PC-3 (cell line): ENCODE measurements around the gene GLCE. TPM values are rescaled to one million over a fixed set of nuclear protein-coding genes. Genes with fewer than 3 reads are reported as not detected.
"Not testable (repeated sequence)": the region's sequence is repeated elsewhere in the genome, so short reads cannot be mapped to it uniquely, and the experiment has no call there.

ENCODE experiments used
- ATAC-seq: fragments of 200-7000 bp; cut with Tn5 transposase; 2 replicates; pipeline ENCODE4 v1.9.1; 2020; ENCODE audit warnings: mild to moderate bottlenecking, moderate library complexity
- BruUV-seq: library from RNA; stranded (reverse); fragments of 400-500 nt; replicated peaks from 2 replicates; lab custom pipeline; 2021; lab: Mats Ljungman, UMichigan
- CTCF ChIA-PET: fragments of 300-600 bp; sonication (Branson Sonifier 250); formaldehyde crosslinking; loops from one replicate; lab custom pipeline; 2022; ENCODE audit warnings: antibody characterized with exemption; lab: Charles Lee
- POLR2A ChIA-PET: fragments of 300-600 bp; sonication (Branson Sonifier 250); formaldehyde crosslinking; loops from one replicate; lab custom pipeline; 2022; ENCODE audit warnings: antibody characterized with exemption; ENCODE audit not compliant: unreplicated experiment; lab: Charles Lee
- DNase-seq: peaks from one replicate; pipeline ENCODE4 v3.0.0-alpha.2; 2015
- H2AFZ ChIP-seq: fragments of 300-600 bp; sonication (generic); 2 replicates; pipeline ENCODE4 v1.6.0; 2016; ENCODE audit warnings: antibody characterized with exemption, low read length
- H3F3A ChIP-seq: fragments of 300-600 bp; sonication (generic); one replicate; pipeline ENCODE4 v1.6.0; 2017; ENCODE audit warnings: antibody characterized with exemption, low read length, control low read depth, mild to moderate bottlenecking; ENCODE audit not compliant: unreplicated experiment
- H3K27ac ChIP-seq: fragments of 300-600 bp; sonication (generic); 2 replicates; pipeline ENCODE4 v1.5.1; 2016; ENCODE audit warnings: mild to moderate bottlenecking, low read length
- H3K27me3 ChIP-seq: fragments of 300-600 bp; sonication (generic); 2 replicates; pipeline ENCODE4 v1.6.1; 2016; ENCODE audit warnings: low read length, mixed read lengths
- H3K36me3 ChIP-seq: fragments of 300-600 bp; sonication (generic); 2 replicates; pipeline ENCODE4 v1.6.1; 2016; ENCODE audit warnings: low read depth, mixed run types, low read length, mixed read lengths
- H3K4me1 ChIP-seq: fragments of 300-600 bp; sonication (generic); 2 replicates; pipeline ENCODE4 v1.5.1; 2016; ENCODE audit warnings: low read length; ENCODE audit not compliant: insufficient read depth
- H3K4me2 ChIP-seq: fragments of 300-600 bp; sonication (generic); 2 replicates; pipeline ENCODE4 v1.6.0; 2016; ENCODE audit warnings: low read length
- H3K4me3 ChIP-seq: fragments of 300-600 bp; sonication (generic); 2 replicates; pipeline ENCODE4 v1.5.1; 2016; ENCODE audit warnings: mild to moderate bottlenecking, low read length, mixed read lengths
- H3K79me2 ChIP-seq: fragments of 300-600 bp; sonication (generic); 2 replicates; pipeline ENCODE4 v1.6.1; 2017; ENCODE audit warnings: low read length, mixed read lengths
- H3K9ac ChIP-seq: fragments of 300-600 bp; sonication (generic); 2 replicates; pipeline ENCODE4 v1.6.0; 2016; ENCODE audit warnings: mild to moderate bottlenecking, low read length
- H3K9me2 ChIP-seq: fragments of 300-600 bp; sonication (generic); replicated peaks from 2 replicates; pipeline ENCODE4 v1.6.1; 2016; ENCODE audit warnings: mixed run types, low read length, mixed read lengths
- H3K9me3 ChIP-seq: fragments of 300-600 bp; sonication (generic); 2 replicates; pipeline ENCODE4 v1.6.1; 2016; ENCODE audit warnings: low read length, mixed read lengths
- H4K20me1 ChIP-seq: fragments of 300-600 bp; sonication (generic); 2 replicates; pipeline ENCODE4 v1.6.1; 2016; ENCODE audit warnings: low read length, mixed read lengths
- CTCF ChIP-seq: fragments of 300-600 bp; sonication (generic); conservative IDR thresholded peaks from 2 replicates; pipeline ENCODE4 v1.5.1; 2017; ENCODE audit warnings: antibody characterized with exemption, low read depth, mild to moderate bottlenecking, low read length
- EZH2 ChIP-seq: fragments of 300-600 bp; sonication (generic); IDR thresholded peaks from one replicate; pipeline ENCODE4 v1.6.1; 2017; ENCODE audit warnings: antibody characterized with exemption, mild to moderate bottlenecking, low read length; ENCODE audit not compliant: unreplicated experiment
- EZH2phosphoT487 ChIP-seq: fragments of 300-600 bp; sonication (generic); IDR thresholded peaks from 2 replicates; pipeline ENCODE4 v1.6.1; 2018; ENCODE audit warnings: mild to moderate bottlenecking, antibody characterized with exemption, low read length, borderline replicate concordance
- intact Hi-C: fragments of 100-400 bp; cut with micrococcal nuclease; formaldehyde crosslinking; loops from 2 replicates; pipeline ENCODE4 v1.9.0; 2023
- total RNA-seq: library from RNA; depleted of rRNA; stranded (reverse); fragments of >200 nt; gene quantifications from 2 replicates; pipeline ENCODE4 v1.2.3, GENCODE V29; 2014

The GLCE gene
- total RNA-seq, 1 experiment from 2014 or later, result 15.4 TPM

- no TSS peak for BruUV-seq
- Histone ChIP-seq H3K4me2 (peak overlapping the region; percentile 93), H3F3A (no peaks in the 10 kb centered on the region), H3K79me2 (no peaks in the 10 kb centered on the region), H2AFZ (peak overlapping the region; percentile 82; the same call in 1 of the 2 replicates), H3K9me3 (no peaks in the 10 kb centered on the region), H3K4me1 (peaks cover 20% of the 10 kb centered on the region), H3K4me3 (peak overlapping the region; percentile 78), H3K27me3 (no peaks in the 10 kb centered on the region), H3K27ac (no peak overlapping the region), H3K9ac (peak overlapping the region; percentile 63), H3K9me2 (no peaks in the 10 kb centered on the region), H3K36me3 (no peaks in the 10 kb centered on the region), H4K20me1 (no peaks in the 10 kb centered on the region)
- POLR2A ChIA-PET, result no interaction called here
- DNase-seq (no peak), ATAC-seq (0 out of 2 replicates have a peak, but pooled peaks have one; percentile 5)
- intact Hi-C loops, result no loop called here
- CTCF ChIA-PET, result no interaction called here
- TF ChIP-seq EZH2 (no peak), CTCF (no peak), EZH2phosphoT487 (no peak)
Observed at GRCh38 chr15:69299451-69299886, 139.0 kb downstream of the GLCE start.

- CTCF ChIA-PET, result no interaction called here
- no peaks in the 10 kb centered on the region for H3F3A ChIP-seq
- H3K36me3 ChIP-seq, result no peaks in the 10 kb centered on the region; the same call in 1 of the 2 replicates
- BruUV-seq, result TSS peak; percentile 44
- no peaks in the 10 kb centered on the region; the same call in 1 of the 2 replicates for H3K79me2 ChIP-seq
- H3K4me2 ChIP-seq, result peak overlapping the region; percentile 93
- H3K27ac ChIP-seq, result no peak overlapping the region
- DNase-seq, result no peak
- POLR2A ChIA-PET, result no interaction called here
- TF ChIP-seq EZH2 (no peak), CTCF (no peak), EZH2phosphoT487 (no peak)
- no peak overlapping the region; the same call in 1 of the 2 replicates for H3K4me3 ChIP-seq
- peaks cover 26% of the 10 kb centered on the region for H3K4me1 ChIP-seq
- H3K9ac ChIP-seq, result no peak overlapping the region
- ATAC-seq, result no peak
- intact Hi-C loops, result no loop called here
- no peaks in the 10 kb centered on the region for H3K27me3 ChIP-seq
- no peaks in the 10 kb centered on the region for H4K20me1 ChIP-seq
- no peaks in the 10 kb centered on the region for H3K9me3 ChIP-seq
- H3K9me2 ChIP-seq, result no peaks in the 10 kb centered on the region
- no peak overlapping the region for H2AFZ ChIP-seq
Observed at GRCh38 chr15:69299943-69300588, 139.6 kb downstream of the GLCE start.

GRCh38 chr15:69301101-69301500 is 140.7 kb downstream of the GLCE start:
- not testable (repeated sequence) for H3K4me3 ChIP-seq

GRCh38 chr15:69302087-69302486 is 141.7 kb downstream of the GLCE start:
- H3K9me3 ChIP-seq, DNase-seq, H3K36me3 ChIP-seq, H3K27me3 ChIP-seq, H4K20me1 ChIP-seq, H3K9ac ChIP-seq, BruUV-seq, H3K27ac ChIP-seq, H3K9me2 ChIP-seq, H3K4me3 ChIP-seq, intact Hi-C loops, H3F3A ChIP-seq, H3K4me2 ChIP-seq, ATAC-seq, H2AFZ ChIP-seq, CTCF ChIA-PET, POLR2A ChIA-PET: not testable (repeated sequence)
- Histone ChIP-seq H3K79me2 (peaks cover 10% of the 10 kb centered on the region; the same call in 1 of the 2 replicates), H3K4me1 (peaks cover 39% of the 10 kb centered on the region)

More at GRCh38 chr15:69301101-69301500, 140.7 kb downstream of the GLCE start:
- CTCF ChIA-PET, H2AFZ ChIP-seq, H3K27ac ChIP-seq, H3K9me3 ChIP-seq, H3K36me3 ChIP-seq, H3K27me3 ChIP-seq, H4K20me1 ChIP-seq, DNase-seq, POLR2A ChIA-PET, H3K9ac ChIP-seq, H3K9me2 ChIP-seq, H3K4me2 ChIP-seq, BruUV-seq, intact Hi-C loops, ATAC-seq, H3K79me2 ChIP-seq, H3F3A ChIP-seq: not testable (repeated sequence)
- H3K4me1 ChIP-seq, result peaks cover 36% of the 10 kb centered on the region
